RWPE2 (cell line): ENCODE results near the gene CCDC184.

Experiments
- ATAC-seq: fragments of 200-7000 bp; cut with Tn5 transposase; 3 replicates; pipeline ENCODE4 v1.9.1; 2021; ENCODE audit warnings: low read depth
- DNase-seq: peaks from one replicate; pipeline ENCODE4 v3.0.0-alpha.2; 2020; ENCODE audit warnings: low spot score
- H3K27ac ChIP-seq: fragments of 450-650 bp; 2 replicates; pipeline ENCODE4 v1.5.1; 2017; ENCODE audit warnings: mild to moderate bottlenecking; ENCODE audit not compliant: poor library complexity, severe bottlenecking
- H3K27me3 ChIP-seq: fragments of 250-450 bp; sonication (Bioruptor Pico); 2 replicates; pipeline ENCODE4 v1.5.1; 2021; ENCODE audit warnings: mild to moderate bottlenecking, moderate library complexity; ENCODE audit not compliant: insufficient read depth, poor library complexity, severe bottlenecking
- H3K36me3 ChIP-seq: fragments of 250-450 bp; sonication (Bioruptor Pico); 2 replicates; pipeline ENCODE4 v1.5.1; 2020; ENCODE audit warnings: low read depth, mild to moderate bottlenecking, moderate library complexity
- H3K4me1 ChIP-seq: fragments of 250-450 bp; sonication (Bioruptor Pico); 2 replicates; pipeline ENCODE4 v1.5.1; 2021; ENCODE audit warnings: mild to moderate bottlenecking, moderate library complexity; ENCODE audit not compliant: insufficient read depth, poor library complexity, severe bottlenecking
- H3K4me3 ChIP-seq: fragments of 250-450 bp; sonication (Bioruptor Pico); 2 replicates; pipeline ENCODE4 v1.5.1; 2021; ENCODE audit warnings: mild to moderate bottlenecking, moderate library complexity; ENCODE audit not compliant: severe bottlenecking
- H3K9me3 ChIP-seq: fragments of 250-450 bp; sonication (Bioruptor Pico); 2 replicates; pipeline ENCODE4 v1.5.1; 2021; ENCODE audit warnings: mild to moderate bottlenecking, moderate library complexity; ENCODE audit not compliant: severe bottlenecking
- TF ChIP-seq, protein P1 (sequence below): fragments of 450-650 bp; IDR thresholded peaks from one replicate; pipeline ENCODE4 v1.5.1; 2017; ENCODE audit warnings: mild to moderate bottlenecking, moderate library complexity; ENCODE audit not compliant: poor library complexity, severe bottlenecking

Gene CCDC184

GRCh38 chr12:48183091-48183875, at the start of gene CCDC184:
Gene CCDC184, plus strand, starts transcription at chr12:48183644. Its CDS starts 479 bp downstream, at chr12:48184123.
- DNase-seq: no peak
- Histone ChIP-seq H3K27me3 (peaks cover 48% of the 10 kb centered on the region), H3K27ac (no peak within 1 kb of the TSS), H3K4me3 (peak within 1 kb of the TSS; percentile 29), H3K36me3 (no peaks in the 10 kb centered on the region), H3K9me3 (no peaks in the 10 kb centered on the region), H3K4me1 (no peaks in the 10 kb centered on the region)
- TF ChIP-seq, protein P1, sequence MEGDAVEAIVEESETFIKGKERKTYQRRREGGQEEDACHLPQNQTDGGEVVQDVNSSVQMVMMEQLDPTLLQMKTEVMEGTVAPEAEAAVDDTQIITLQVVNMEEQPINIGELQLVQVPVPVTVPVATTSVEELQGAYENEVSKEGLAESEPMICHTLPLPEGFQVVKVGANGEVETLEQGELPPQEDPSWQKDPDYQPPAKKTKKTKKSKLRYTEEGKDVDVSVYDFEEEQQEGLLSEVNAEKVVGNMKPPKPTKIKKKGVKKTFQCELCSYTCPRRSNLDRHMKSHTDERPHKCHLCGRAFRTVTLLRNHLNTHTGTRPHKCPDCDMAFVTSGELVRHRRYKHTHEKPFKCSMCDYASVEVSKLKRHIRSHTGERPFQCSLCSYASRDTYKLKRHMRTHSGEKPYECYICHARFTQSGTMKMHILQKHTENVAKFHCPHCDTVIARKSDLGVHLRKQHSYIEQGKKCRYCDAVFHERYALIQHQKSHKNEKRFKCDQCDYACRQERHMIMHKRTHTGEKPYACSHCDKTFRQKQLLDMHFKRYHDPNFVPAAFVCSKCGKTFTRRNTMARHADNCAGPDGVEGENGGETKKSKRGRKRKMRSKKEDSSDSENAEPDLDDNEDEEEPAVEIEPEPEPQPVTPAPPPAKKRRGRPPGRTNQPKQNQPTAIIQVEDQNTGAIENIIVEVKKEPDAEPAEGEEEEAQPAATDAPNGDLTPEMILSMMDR: peak; percentile 32
- peak; percentile 42 for ATAC-seq

DNA sequence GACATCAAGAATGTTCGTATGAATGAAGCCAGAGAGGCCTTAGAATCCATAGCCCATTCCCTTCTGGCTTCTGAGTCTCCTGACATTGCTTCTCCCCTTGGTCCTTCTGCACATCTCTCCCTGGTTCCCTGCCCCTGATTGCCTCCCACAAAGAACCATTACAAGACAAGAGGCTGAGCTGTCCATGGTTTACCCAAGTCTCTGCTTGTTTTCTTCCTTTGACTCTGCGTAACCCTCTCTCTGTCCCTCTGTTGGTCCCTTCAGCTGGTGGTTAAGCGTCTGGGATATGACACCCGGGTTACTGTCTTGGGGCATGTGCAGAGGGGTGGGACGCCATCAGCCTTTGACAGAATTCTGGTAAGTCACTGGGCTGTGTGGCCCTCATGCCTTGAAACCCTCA, 48.4 kb upstream of the CCDC184 start:
- ATAC-seq: no peak
- no peaks in the 10 kb centered on the region for H3K27me3 ChIP-seq
- no peak for DNase-seq
- H3K4me1 ChIP-seq: no peaks in the 10 kb centered on the region
- peaks cover 80% of the 10 kb centered on the region for H3K36me3 ChIP-seq
- TF ChIP-seq, protein P1: no peak
- H3K9me3 ChIP-seq: no peaks in the 10 kb centered on the region
- no peak overlapping the region for H3K27ac ChIP-seq
- no peak overlapping the region for H3K4me3 ChIP-seq

DNA sequence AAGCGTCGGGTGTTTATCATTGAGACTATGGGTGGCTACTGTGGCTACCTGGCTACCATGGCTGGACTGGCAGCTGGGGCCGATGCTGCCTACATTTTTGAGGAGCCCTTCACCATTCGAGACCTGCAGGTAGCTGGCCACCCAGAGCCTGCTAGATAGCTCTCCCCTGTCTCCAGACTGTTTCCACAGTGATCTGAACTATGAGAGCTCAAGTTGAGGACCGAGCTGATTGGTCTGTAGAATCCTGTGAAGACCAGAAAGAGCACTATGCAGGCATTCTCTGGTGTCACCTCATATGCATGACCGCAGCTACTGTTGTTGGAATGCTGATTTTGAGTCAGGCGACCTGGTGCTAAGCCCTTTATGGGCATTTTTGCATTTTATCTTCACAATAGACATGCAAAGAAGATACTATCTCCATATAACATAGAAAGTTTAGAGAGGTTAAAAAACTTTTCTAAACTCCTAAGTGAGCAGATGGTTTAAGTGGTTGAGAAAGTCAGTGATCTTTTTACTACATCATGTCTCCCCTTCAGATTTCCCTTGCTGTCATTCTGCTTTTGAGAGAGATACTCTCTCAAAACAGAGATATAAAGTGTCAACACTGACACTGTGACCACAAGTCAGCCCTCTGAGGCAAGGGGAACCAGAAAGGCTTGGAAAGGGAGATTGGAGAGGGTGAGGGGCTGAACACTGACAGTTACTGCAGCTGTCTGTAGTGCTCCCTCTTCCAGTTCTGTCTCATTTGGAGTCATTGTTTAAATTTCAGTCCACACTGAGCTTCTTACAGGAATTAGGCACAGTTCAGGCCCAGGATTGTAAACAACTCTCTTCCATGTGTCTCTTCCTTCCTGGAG, 40.4 kb upstream of the CCDC184 start:
- Histone ChIP-seq H3K27me3 (no peaks in the 10 kb centered on the region), H3K9me3 (no peaks in the 10 kb centered on the region), H3K36me3 (peaks cover 71% of the 10 kb centered on the region), H3K27ac (no peak overlapping the region), H3K4me1 (no peaks in the 10 kb centered on the region), H3K4me3 (no peak overlapping the region)
- TF ChIP-seq, protein P1: no peak
- DNase-seq (no peak), ATAC-seq (no peak)

GRCh38 chr12:48143898-48144297, 39.5 kb upstream of the CCDC184 start:
- Histone ChIP-seq H3K36me3 (peaks cover 68% of the 10 kb centered on the region), H3K9me3 (no peaks in the 10 kb centered on the region), H3K4me1 (no peaks in the 10 kb centered on the region), H3K27ac (no peak overlapping the region), H3K4me3 (no peak overlapping the region), H3K27me3 (no peaks in the 10 kb centered on the region)
- no peak for DNase-seq
- TF ChIP-seq, protein P1: no peak
- ATAC-seq: no peak

- TF ChIP-seq, protein P1: no peak
- DNase-seq (no peak), ATAC-seq (no peak)
- H3K27me3 ChIP-seq: no peaks in the 10 kb centered on the region
- H3K27ac ChIP-seq: no peak overlapping the region
- peaks cover 75% of the 10 kb centered on the region for H3K36me3 ChIP-seq
- no peaks in the 10 kb centered on the region for H3K4me1 ChIP-seq
- no peaks in the 10 kb centered on the region for H3K9me3 ChIP-seq
- H3K4me3 ChIP-seq: no peak overlapping the region
Observed at GRCh38 chr12:48145981-48146380, 37.5 kb upstream of the CCDC184 start.
